ENCODE measurements around the gene RUFY1.
"Not testable (repeated sequence)": the region's sequence is repeated elsewhere in the genome, so short reads cannot be mapped to it uniquely, and the experiment has no call there.

RUFY1 gene

GRCh38 chr5:179634370-179635172 is 84.2 kb downstream of the RUFY1 start:
- not testable (repeated sequence) for H3K4me3 Mint-ChIP-seq; H3K27ac Mint-ChIP-seq; H3K9me3 Mint-ChIP-seq; DNase-seq (ENCODE audit: low spot score); H3K36me3 Mint-ChIP-seq (ENCODE audit: low read depth); H3K4me1 Mint-ChIP-seq (ENCODE audit: low read depth); H3K27me3 Mint-ChIP-seq (ENCODE audit: low read depth)

- H3K4me1 Mint-ChIP-seq (ENCODE audit: low read depth); H3K27me3 Mint-ChIP-seq (ENCODE audit: low read depth); H3K36me3 Mint-ChIP-seq (ENCODE audit: low read depth); H3K9me3 Mint-ChIP-seq; DNase-seq (ENCODE audit: low spot score); H3K27ac Mint-ChIP-seq; H3K4me3 Mint-ChIP-seq: not testable (repeated sequence)
Measured at GRCh38 chr5:179639296-179639695, 88.9 kb downstream of the RUFY1 start.

DNA sequence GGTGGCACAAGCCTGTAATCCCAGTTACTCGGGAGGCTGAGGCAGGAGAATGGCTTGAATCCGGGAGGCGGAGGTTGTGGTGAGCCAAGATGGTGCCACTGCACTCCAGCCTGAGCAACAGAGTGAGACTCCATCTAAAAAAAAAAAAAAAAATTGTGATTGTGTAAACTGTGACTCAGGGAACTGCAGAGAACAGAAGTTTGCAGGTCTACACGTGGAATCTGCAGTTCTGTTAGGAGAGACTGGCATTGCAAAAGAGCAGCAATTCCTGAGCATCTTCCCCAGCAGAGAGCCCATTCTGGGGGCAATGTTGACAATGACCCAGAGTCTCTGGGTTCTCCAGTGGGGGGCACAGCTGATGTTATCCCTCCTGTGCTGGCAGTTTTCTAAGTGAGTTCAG is 91.4 kb downstream of the RUFY1 start:
- H3K27ac Mint-ChIP-seq; H3K36me3 Mint-ChIP-seq (ENCODE audit: low read depth); H3K9me3 Mint-ChIP-seq; H3K4me3 Mint-ChIP-seq; DNase-seq (ENCODE audit: low spot score); H3K4me1 Mint-ChIP-seq (ENCODE audit: low read depth); H3K27me3 Mint-ChIP-seq (ENCODE audit: low read depth): not testable (repeated sequence)

- not testable (repeated sequence) for H3K27me3 Mint-ChIP-seq (ENCODE audit: low read depth); H3K9me3 Mint-ChIP-seq; H3K36me3 Mint-ChIP-seq (ENCODE audit: low read depth); H3K27ac Mint-ChIP-seq; H3K4me1 Mint-ChIP-seq (ENCODE audit: low read depth); H3K4me3 Mint-ChIP-seq; DNase-seq (ENCODE audit: low spot score)
Measured at GRCh38 chr5:179642626-179643025, 92.3 kb downstream of the RUFY1 start.

DNA sequence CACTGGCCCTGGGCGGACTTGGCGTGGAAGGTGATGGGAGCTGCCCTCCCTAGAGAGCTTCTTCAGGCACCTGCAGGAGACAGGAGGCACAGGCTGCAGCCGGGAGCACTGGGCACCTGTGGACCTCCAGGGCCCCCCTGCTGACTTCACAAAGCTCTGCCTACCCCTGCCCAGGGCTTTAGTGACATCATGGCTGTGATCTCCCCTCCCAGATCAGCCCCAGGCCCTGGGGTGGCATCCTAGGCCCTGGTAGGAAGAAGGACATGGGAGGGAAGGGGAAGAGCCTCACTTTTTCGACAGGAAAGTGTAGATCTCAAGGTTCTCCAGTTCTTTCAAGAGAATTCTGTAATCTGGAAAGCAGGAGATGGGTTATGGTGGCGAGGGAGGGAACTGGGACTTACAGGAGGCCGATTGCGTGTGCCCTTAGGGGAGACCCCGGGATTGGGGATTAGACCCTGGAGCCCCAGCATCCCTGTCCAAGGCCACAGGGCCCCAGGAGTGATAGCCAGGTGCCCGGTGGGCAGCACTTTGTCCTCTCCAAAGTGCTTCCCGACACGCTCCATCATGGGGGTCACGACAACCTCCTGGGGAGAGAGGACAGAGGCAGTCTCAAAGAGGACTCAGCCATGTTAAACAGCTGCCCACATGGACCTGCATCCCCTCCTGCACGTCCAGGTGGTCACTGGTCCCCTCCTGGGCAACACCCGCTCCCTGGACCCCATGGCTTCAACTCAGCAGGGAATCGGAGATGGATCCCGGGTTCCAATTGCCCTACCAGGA is 93.0 kb downstream of the RUFY1 start:
- H3K36me3 Mint-ChIP-seq (ENCODE audit: low read depth); H3K27ac Mint-ChIP-seq; H3K9me3 Mint-ChIP-seq; H3K4me1 Mint-ChIP-seq (ENCODE audit: low read depth); H3K27me3 Mint-ChIP-seq (ENCODE audit: low read depth); H3K4me3 Mint-ChIP-seq; DNase-seq (ENCODE audit: low spot score): not testable (repeated sequence)

GRCh38 chr5:179644766-179645165 is 94.4 kb downstream of the RUFY1 start:
- not testable (repeated sequence) for H3K4me1 Mint-ChIP-seq (ENCODE audit: low read depth); H3K9me3 Mint-ChIP-seq; H3K27ac Mint-ChIP-seq; H3K4me3 Mint-ChIP-seq; DNase-seq (ENCODE audit: low spot score); H3K36me3 Mint-ChIP-seq (ENCODE audit: low read depth); H3K27me3 Mint-ChIP-seq (ENCODE audit: low read depth)

DNA sequence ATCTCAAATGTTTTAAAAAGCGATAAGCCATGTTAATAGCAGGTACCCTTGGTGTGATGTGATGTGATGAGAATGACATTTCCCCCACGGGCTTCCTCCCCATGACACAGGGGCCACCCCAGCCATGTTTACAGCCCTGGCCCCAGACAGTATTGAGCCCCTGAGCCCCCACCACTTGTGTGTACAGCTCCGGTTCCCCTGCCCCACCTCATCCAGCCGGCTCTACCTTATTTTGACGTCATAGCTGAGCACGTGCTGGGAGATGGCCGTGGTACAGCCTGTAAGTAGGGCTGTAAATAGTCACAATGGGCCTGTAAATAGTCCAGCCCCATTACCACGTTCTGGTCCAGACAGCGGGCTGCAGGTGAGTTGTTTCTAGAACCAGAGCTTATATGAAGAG is 98.1 kb downstream of the RUFY1 start:
- Mint-ChIP-seq H3K27me3 (ENCODE audit: low read depth) (no peaks in the 10 kb centered on the region), H3K4me3 (no peak overlapping the region), H3K4me1 (ENCODE audit: low read depth) (no peaks in the 10 kb centered on the region), H3K36me3 (ENCODE audit: low read depth) (no peaks in the 10 kb centered on the region), H3K9me3 (no peaks in the 10 kb centered on the region), H3K27ac (no peak overlapping the region)
- DNase-seq (ENCODE audit: low spot score), result no peak

GRCh38 chr5:179649166-179649703 is 98.9 kb downstream of the RUFY1 start:
- not testable (repeated sequence) for H3K27me3 Mint-ChIP-seq (ENCODE audit: low read depth); H3K27ac Mint-ChIP-seq; H3K9me3 Mint-ChIP-seq; H3K4me3 Mint-ChIP-seq; H3K36me3 Mint-ChIP-seq (ENCODE audit: low read depth); DNase-seq (ENCODE audit: low spot score); H3K4me1 Mint-ChIP-seq (ENCODE audit: low read depth)

- H3K4me1 Mint-ChIP-seq (ENCODE audit: low read depth); H3K27me3 Mint-ChIP-seq (ENCODE audit: low read depth); H3K27ac Mint-ChIP-seq; H3K9me3 Mint-ChIP-seq; H3K4me3 Mint-ChIP-seq; H3K36me3 Mint-ChIP-seq (ENCODE audit: low read depth); DNase-seq (ENCODE audit: low spot score): not testable (repeated sequence)
Measured at GRCh38 chr5:179650245-179650644, 99.9 kb downstream of the RUFY1 start.

- not testable (repeated sequence) for H3K36me3 Mint-ChIP-seq (ENCODE audit: low read depth); H3K4me1 Mint-ChIP-seq (ENCODE audit: low read depth); H3K9me3 Mint-ChIP-seq; H3K27me3 Mint-ChIP-seq (ENCODE audit: low read depth); H3K4me3 Mint-ChIP-seq; DNase-seq (ENCODE audit: low spot score); H3K27ac Mint-ChIP-seq
Measured at GRCh38 chr5:179653135-179653534, 102.8 kb downstream of the RUFY1 start.

GRCh38 chr5:179657302-179658178 is 107.2 kb downstream of the RUFY1 start:
- not testable (repeated sequence) for H3K9me3 Mint-ChIP-seq; H3K36me3 Mint-ChIP-seq (ENCODE audit: low read depth); H3K27me3 Mint-ChIP-seq (ENCODE audit: low read depth); H3K4me1 Mint-ChIP-seq (ENCODE audit: low read depth); H3K27ac Mint-ChIP-seq; DNase-seq (ENCODE audit: low spot score)
- H3K4me3 Mint-ChIP-seq, result peak overlapping the region; percentile 84

- H3K4me1 Mint-ChIP-seq (ENCODE audit: low read depth); H3K9me3 Mint-ChIP-seq; H3K27ac Mint-ChIP-seq; H3K36me3 Mint-ChIP-seq (ENCODE audit: low read depth); DNase-seq (ENCODE audit: low spot score); H3K27me3 Mint-ChIP-seq (ENCODE audit: low read depth): not testable (repeated sequence)
- peak overlapping the region; percentile 84 for H3K4me3 Mint-ChIP-seq
Measured at GRCh38 chr5:179658179-179658856, 108.0 kb downstream of the RUFY1 start.

Measured in T-helper 2 cell treated with Interferon-gamma antibody and Interleukin-4, amounts not matched to agents 5 μg/mL and 100 μg/mL, for 36 hours (primary cell).